ENCODE measurements around the gene CPNE5.
A peak's percentile ranks its signal among the peaks of the same experiment; 100 is the strongest.

CPNE5 gene

GRCh38 chr6:36791085-36791484, 48.2 kb downstream of the CPNE5 start:
- DNase-seq (ENCODE audit: low spot score), result no peak

GRCh38 chr6:36788768-36789167, 50.5 kb downstream of the CPNE5 start:
- no peak for DNase-seq (ENCODE audit: low spot score)

- DNase-seq (ENCODE audit: low spot score), result no peak
Observed at GRCh38 chr6:36788186-36788585, 51.1 kb downstream of the CPNE5 start.

- no peak for DNase-seq (ENCODE audit: low spot score)
Observed at GRCh38 chr6:36787210-36787609, 52.0 kb downstream of the CPNE5 start.

GRCh38 chr6:36786055-36786675, 53.1 kb downstream of the CPNE5 start:
- DNase-seq (ENCODE audit: low spot score), result no peak

GRCh38 chr6:36784376-36784636, 54.9 kb downstream of the CPNE5 start:
- no peak for DNase-seq (ENCODE audit: low spot score)

GRCh38 chr6:36783603-36784375, 55.5 kb downstream of the CPNE5 start:
- DNase-seq (ENCODE audit: low spot score), result no peak

- DNase-seq (ENCODE audit: low spot score), result no peak
Observed at GRCh38 chr6:36781669-36782068, 57.6 kb downstream of the CPNE5 start.

- no peak for DNase-seq (ENCODE audit: low spot score)
Observed at GRCh38 chr6:36780442-36781177, 58.6 kb downstream of the CPNE5 start.

GRCh38 chr6:36779227-36779626, 60.0 kb downstream of the CPNE5 start:
- no peak for DNase-seq (ENCODE audit: low spot score)

- DNase-seq (ENCODE audit: low spot score), result no peak
Observed at GRCh38 chr6:36777801-36778200, 61.4 kb downstream of the CPNE5 start.

GRCh38 chr6:36776167-36776566, 63.1 kb downstream of the CPNE5 start:
- no peak for DNase-seq (ENCODE audit: low spot score)

- no peak for DNase-seq (ENCODE audit: low spot score)
Observed at GRCh38 chr6:36774331-36774730, 64.9 kb downstream of the CPNE5 start.

- no peak for DNase-seq (ENCODE audit: low spot score)
Observed at GRCh38 chr6:36772397-36772796, 66.8 kb downstream of the CPNE5 start.

- DNase-seq (ENCODE audit: low spot score), result no peak
Observed at GRCh38 chr6:36771145-36771544, 68.1 kb downstream of the CPNE5 start.

GRCh38 chr6:36769676-36770499, 69.4 kb downstream of the CPNE5 start:
- peak; percentile 31 for DNase-seq (ENCODE audit: low spot score)

- no peak for DNase-seq (ENCODE audit: low spot score)
Observed at GRCh38 chr6:36769183-36769675, 70.0 kb downstream of the CPNE5 start.

GRCh38 chr6:36766399-36766945, 72.8 kb downstream of the CPNE5 start:
- no peak for DNase-seq (ENCODE audit: low spot score)

- DNase-seq (ENCODE audit: low spot score), result peak; percentile 90
Observed at GRCh38 chr6:36765594-36766398, 73.4 kb downstream of the CPNE5 start.

- DNase-seq (ENCODE audit: low spot score), result no peak
Observed at GRCh38 chr6:36765190-36765589, 74.1 kb downstream of the CPNE5 start.

- DNase-seq (ENCODE audit: low spot score), result no peak
Observed at GRCh38 chr6:36762123-36762522, 77.1 kb downstream of the CPNE5 start.

All from AG08396 (cell line).